ENCODE data around the gene SOX5. TPM values are rescaled to one million over a fixed set of nuclear protein-coding genes. Genes with fewer than 3 reads are reported as not detected.

SOX5 gene
- total and polyA plus RNA-seq, 2 of the 8 experiments (the other 6 are each of a cell fraction or from before 2014, with no cell fraction given) = 2.2 to 2.6 TPM

- TF ChIP-seq HDAC2 (IDR thresholded peaks at IDR 0.05; ENCODE audit: borderline replicate concordance in 1 of 2, low read depth in 2 of 2, low read length in 2 of 2) = no peak
- no peak for TF ChIP-seq TCF12 (IDR thresholded peaks at IDR 0.05; ENCODE audit: low read depth, low read length)
- TF ChIP-seq CBX8 (IDR thresholded peaks at IDR 0.05; ENCODE audit: borderline replicate concordance, low read depth, low read length) = no peak
- no peak for TF ChIP-seq GABPA (IDR thresholded peaks at IDR 0.05; ENCODE audit: borderline replicate concordance, insufficient read depth, low read length)
Measured at GRCh38 chr12:23495472-23495871, 454.0 kb downstream of the SOX5 start (continued).
